DOHH2 (cell line): ENCODE measurements around the gene WDFY4.

Source experiments
- H3F3A ChIP-seq: fragments of 200-600 bp; sonication (generic), shearing (Covaris generic); 2 replicates; pipeline ENCODE4 v1.6.0; 2016; ENCODE audit warnings: antibody characterized with exemption, mild to moderate bottlenecking; ENCODE audit not compliant: control insufficient read depth, insufficient read depth
- H3K27ac ChIP-seq: fragments of 200-600 bp; sonication (generic); 2 replicates; pipeline ENCODE4 v1.5.1; 2014; ENCODE audit warnings: low read depth, mild to moderate bottlenecking, low read length, moderate library complexity
- H3K27me3 ChIP-seq: fragments of 200-600 bp; sonication (generic); 2 replicates; pipeline ENCODE4 v1.6.1; 2014; ENCODE audit warnings: mild to moderate bottlenecking, low read length, mixed read lengths; ENCODE audit not compliant: control insufficient read depth
- H3K36me3 ChIP-seq: fragments of 200-600 bp; sonication (generic); 2 replicates; pipeline ENCODE4 v1.6.1; 2014; ENCODE audit warnings: mild to moderate bottlenecking, low read length, moderate library complexity, mixed read lengths; ENCODE audit not compliant: control insufficient read depth
- H3K4me1 ChIP-seq: fragments of 200-600 bp; sonication (generic); 2 replicates; pipeline ENCODE4 v1.6.1; 2014; ENCODE audit warnings: mild to moderate bottlenecking, low read length, mixed read lengths; ENCODE audit not compliant: control insufficient read depth
- H3K4me2 ChIP-seq: fragments of 200-600 bp; sonication (generic); 2 replicates; pipeline ENCODE4 v1.6.0; 2014; ENCODE audit warnings: mild to moderate bottlenecking, low read length, moderate library complexity
- H3K4me3 ChIP-seq: fragments of 200-600 bp; sonication (generic); 2 replicates; pipeline ENCODE4 v1.5.1; 2014; ENCODE audit warnings: mild to moderate bottlenecking, low read length, mixed read lengths
- H3K79me2 ChIP-seq: fragments of 200-600 bp; sonication (generic); 2 replicates; pipeline ENCODE4 v1.6.1; 2014; ENCODE audit warnings: mild to moderate bottlenecking, low read length, mixed read lengths; ENCODE audit not compliant: control insufficient read depth
- H3K9me2 ChIP-seq: fragments of 200-600 bp; sonication (generic); replicated peaks from 2 replicates; pipeline ENCODE4 v1.6.1; 2014; ENCODE audit warnings: mild to moderate bottlenecking, low read length, mixed read lengths; ENCODE audit not compliant: control insufficient read depth
- H3K9me3 ChIP-seq: fragments of 200-600 bp; sonication (generic); 2 replicates; pipeline ENCODE4 v1.6.1; 2014; ENCODE audit warnings: antibody characterized with exemption, low read length, mixed read lengths; ENCODE audit not compliant: control insufficient read depth, insufficient read depth
- H4K20me1 ChIP-seq: fragments of 200-600 bp; sonication (generic); 2 replicates; pipeline ENCODE4 v1.6.0; 2014; ENCODE audit warnings: low read depth, mild to moderate bottlenecking, antibody characterized with exemption, low read length, moderate library complexity; ENCODE audit not compliant: control insufficient read depth, insufficient read depth
- EZH2phosphoT487 ChIP-seq: fragments of 200-600 bp; sonication (generic); IDR thresholded peaks from 2 replicates; pipeline ENCODE4 v1.6.1; 2017; ENCODE audit warnings: borderline replicate concordance, mild to moderate bottlenecking, antibody characterized with exemption, low read length, moderate library complexity, mixed read lengths
- TF ChIP-seq, protein P1 (sequence below): fragments of 200-600 bp; sonication (generic); IDR thresholded peaks from one replicate; pipeline ENCODE4 v1.5.1; 2014; ENCODE audit warnings: antibody characterized with exemption, mild to moderate bottlenecking, low read depth, low read length; ENCODE audit not compliant: poor library complexity, severe bottlenecking

WDFY4 gene

GRCh38 chr10:48890888-48891850 is 206.5 kb downstream of the WDFY4 start:
- no peak overlapping the region for H3K4me3 ChIP-seq
- no peak overlapping the region for H3K27ac ChIP-seq
- no peaks in the 10 kb centered on the region for H3K4me1 ChIP-seq
- no peaks in the 10 kb centered on the region for H3K9me2 ChIP-seq
- no peaks in the 10 kb centered on the region for H3K9me3 ChIP-seq
- H3F3A ChIP-seq = no peaks in the 10 kb centered on the region
- H3K27me3 ChIP-seq = no peaks in the 10 kb centered on the region
- peaks cover 27% of the 10 kb centered on the region for H3K36me3 ChIP-seq
- no peaks in the 10 kb centered on the region for H3K79me2 ChIP-seq
- TF ChIP-seq, protein P1, sequence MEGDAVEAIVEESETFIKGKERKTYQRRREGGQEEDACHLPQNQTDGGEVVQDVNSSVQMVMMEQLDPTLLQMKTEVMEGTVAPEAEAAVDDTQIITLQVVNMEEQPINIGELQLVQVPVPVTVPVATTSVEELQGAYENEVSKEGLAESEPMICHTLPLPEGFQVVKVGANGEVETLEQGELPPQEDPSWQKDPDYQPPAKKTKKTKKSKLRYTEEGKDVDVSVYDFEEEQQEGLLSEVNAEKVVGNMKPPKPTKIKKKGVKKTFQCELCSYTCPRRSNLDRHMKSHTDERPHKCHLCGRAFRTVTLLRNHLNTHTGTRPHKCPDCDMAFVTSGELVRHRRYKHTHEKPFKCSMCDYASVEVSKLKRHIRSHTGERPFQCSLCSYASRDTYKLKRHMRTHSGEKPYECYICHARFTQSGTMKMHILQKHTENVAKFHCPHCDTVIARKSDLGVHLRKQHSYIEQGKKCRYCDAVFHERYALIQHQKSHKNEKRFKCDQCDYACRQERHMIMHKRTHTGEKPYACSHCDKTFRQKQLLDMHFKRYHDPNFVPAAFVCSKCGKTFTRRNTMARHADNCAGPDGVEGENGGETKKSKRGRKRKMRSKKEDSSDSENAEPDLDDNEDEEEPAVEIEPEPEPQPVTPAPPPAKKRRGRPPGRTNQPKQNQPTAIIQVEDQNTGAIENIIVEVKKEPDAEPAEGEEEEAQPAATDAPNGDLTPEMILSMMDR = no peak
- TF ChIP-seq EZH2phosphoT487 = no peak
- no peak overlapping the region for H3K4me2 ChIP-seq
- H4K20me1 ChIP-seq = no peaks in the 10 kb centered on the region

DNA sequence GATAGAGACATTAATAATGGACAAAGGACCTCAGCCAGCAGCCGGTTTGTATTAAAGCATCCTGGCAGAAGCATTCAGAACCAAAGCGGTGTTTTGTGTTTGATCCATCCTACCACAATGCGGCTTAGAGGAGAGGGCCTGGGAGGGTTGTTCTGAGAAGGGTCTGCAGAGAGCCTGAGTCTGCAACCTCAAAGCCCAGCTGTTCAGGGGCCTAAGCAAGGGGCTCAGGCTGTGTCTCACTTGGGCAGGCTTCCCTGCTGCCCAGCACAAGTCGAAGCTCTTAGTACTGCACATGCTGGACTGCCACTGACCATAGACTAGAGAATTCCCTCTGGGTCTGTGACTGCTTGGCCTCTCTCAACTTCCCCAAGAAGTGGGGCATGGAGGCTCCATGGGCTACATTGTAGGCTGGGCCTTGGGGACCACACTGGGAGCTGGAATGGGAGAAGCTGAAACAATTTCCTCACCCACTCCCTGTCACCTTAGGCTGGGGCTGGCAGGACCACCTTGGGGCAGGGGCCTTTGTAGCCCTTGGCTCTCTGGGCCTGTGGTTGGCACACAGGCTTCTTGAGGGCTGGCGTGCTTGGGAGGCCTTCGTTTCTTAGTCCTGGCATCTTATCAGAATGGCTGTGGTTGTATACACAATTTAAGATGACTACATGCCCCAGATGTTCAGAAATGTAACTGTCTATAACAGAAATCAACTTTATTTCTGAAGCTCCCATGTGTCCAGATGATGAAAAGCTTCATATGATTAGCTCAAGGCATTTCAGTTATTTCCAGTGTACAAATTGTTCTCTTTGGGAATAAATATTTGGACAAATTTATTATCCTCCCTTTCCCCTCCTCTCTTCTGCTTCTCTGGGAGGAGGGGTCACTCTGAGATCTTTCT is 210.5 kb downstream of the WDFY4 start:
- no peaks in the 10 kb centered on the region for H3K9me2 ChIP-seq
- H3K36me3 ChIP-seq = peaks cover 35% of the 10 kb centered on the region
- TF ChIP-seq, protein P1 = no peak
- TF ChIP-seq EZH2phosphoT487 = no peak

DNA sequence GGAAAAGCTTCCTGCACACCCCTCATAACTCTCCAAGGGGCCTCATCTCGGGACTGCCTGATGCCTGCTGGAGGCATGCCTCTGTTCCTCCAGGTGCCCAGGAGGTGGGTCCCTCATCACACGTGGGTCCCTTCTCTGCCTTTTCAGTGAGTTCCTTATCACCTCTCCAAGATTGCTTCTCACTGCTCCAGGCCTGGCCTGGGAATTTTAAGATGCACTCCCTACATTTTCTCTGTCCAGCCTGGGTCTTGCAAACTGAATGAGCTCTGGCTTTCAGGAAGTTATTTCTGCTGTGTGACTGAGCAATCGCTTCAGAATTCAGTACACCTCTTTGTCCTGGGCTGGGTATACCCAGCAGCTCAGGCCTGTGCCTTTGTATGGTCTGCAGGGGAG is 211.1 kb downstream of the WDFY4 start:
- no peak overlapping the region for H3K27ac ChIP-seq
- no peaks in the 10 kb centered on the region for H3K27me3 ChIP-seq
- H3K36me3 ChIP-seq = peaks cover 39% of the 10 kb centered on the region
- no peak overlapping the region for H3K4me2 ChIP-seq
- no peaks in the 10 kb centered on the region for H3F3A ChIP-seq
- no peaks in the 10 kb centered on the region for H3K79me2 ChIP-seq
- H3K9me2 ChIP-seq = no peaks in the 10 kb centered on the region
- no peaks in the 10 kb centered on the region for H3K9me3 ChIP-seq
- no peak for TF ChIP-seq EZH2phosphoT487
- TF ChIP-seq, protein P1 = no peak
- H3K4me1 ChIP-seq = no peaks in the 10 kb centered on the region
- H4K20me1 ChIP-seq = no peaks in the 10 kb centered on the region
- H3K4me3 ChIP-seq = no peak overlapping the region

More for the DNA sequence above, 210.5 kb downstream of the WDFY4 start:
- no peak overlapping the region for H3K4me3 ChIP-seq
- no peak overlapping the region for H3K4me2 ChIP-seq
- no peaks in the 10 kb centered on the region for H3K9me3 ChIP-seq
- H3K4me1 ChIP-seq = no peaks in the 10 kb centered on the region
- no peaks in the 10 kb centered on the region for H3K79me2 ChIP-seq
- no peaks in the 10 kb centered on the region for H4K20me1 ChIP-seq
- no peaks in the 10 kb centered on the region for H3K27me3 ChIP-seq
- H3F3A ChIP-seq = no peaks in the 10 kb centered on the region
- H3K27ac ChIP-seq = no peak overlapping the region
